Stimulated activated CD8-positive, alpha-beta memory T cell treated with anti-CD3 and anti-CD28 coated beads, Interleukin-12 subunit alpha, Interleukin-12 subunit beta, amount 100 ng/mL, for 24 hours (primary cell): Measurements from ENCODE around the gene ITPK1.

Source experiments
- DNase-seq: peaks from one replicate; pipeline ENCODE4 v3.0.0-alpha.2; 2020; ENCODE audit errors: extremely low read depth

ITPK1 gene

GRCh38 chr14:93010522-93011140 is 105.1 kb downstream of the ITPK1 start:
- no peak for DNase-seq

- no peak for DNase-seq
These were observed 105.6 kb downstream of the ITPK1 start for GRCh38 chr14:93010130-93010499.

- DNase-seq: no peak
These were observed 106.1 kb downstream of the ITPK1 start for GRCh38 chr14:93009471-93010129.

- DNase-seq: no peak
These were observed 107.3 kb downstream of the ITPK1 start for GRCh38 chr14:93008381-93008780.

- no peak for DNase-seq
These were observed 108.3 kb downstream of the ITPK1 start for GRCh38 chr14:93007225-93007997.

GRCh38 chr14:93006567-93007051 is 109.1 kb downstream of the ITPK1 start:
- no peak for DNase-seq

- no peak for DNase-seq
These were observed 109.9 kb downstream of the ITPK1 start for GRCh38 chr14:93005838-93006237.

- DNase-seq: no peak
These were observed 110.5 kb downstream of the ITPK1 start for GRCh38 chr14:93005135-93005813.

- DNase-seq: no peak
These were observed 111.0 kb downstream of the ITPK1 start for GRCh38 chr14:93004699-93005082.

- DNase-seq: no peak
These were observed 111.6 kb downstream of the ITPK1 start for GRCh38 chr14:93003945-93004698.

- no peak for DNase-seq
These were observed 112.8 kb downstream of the ITPK1 start for GRCh38 chr14:93002851-93003298.

- no peak for DNase-seq
These were observed 113.7 kb downstream of the ITPK1 start for GRCh38 chr14:93002049-93002448.

- DNase-seq: no peak
These were observed 116.8 kb downstream of the ITPK1 start for GRCh38 chr14:92998946-92999345.

GRCh38 chr14:92997343-92998061 is 118.2 kb downstream of the ITPK1 start:
- no peak for DNase-seq

- DNase-seq: no peak
These were observed 120.1 kb downstream of the ITPK1 start for GRCh38 chr14:92995620-92996019.

- no peak for DNase-seq
These were observed 120.8 kb downstream of the ITPK1 start for GRCh38 chr14:92994942-92995341.

- no peak for DNase-seq
These were observed 121.5 kb downstream of the ITPK1 start for GRCh38 chr14:92994131-92994676.

- no peak for DNase-seq
These were observed 122.4 kb downstream of the ITPK1 start for GRCh38 chr14:92993302-92993701.

GRCh38 chr14:92991536-92991935 is 124.2 kb downstream of the ITPK1 start:
- DNase-seq: no peak
